HS-5 (cell line): ENCODE measurements around the gene WBP4.

Source experiments
- DNase-seq: peaks from one replicate; pipeline ENCODE4 v3.0.0-alpha.2; 2012; ENCODE audit warnings: low read depth

WBP4 gene

GRCh38 chr13:41049480-41050440 lies 11.5 kb upstream of the WBP4 start:
- DNase-seq = no peak

- no peak for DNase-seq
Observed at GRCh38 chr13:41052441-41052840, 8.9 kb upstream of the WBP4 start.

GRCh38 chr13:41053384-41053826 lies 7.9 kb upstream of the WBP4 start:
- DNase-seq = no peak

GRCh38 chr13:41054212-41054877 lies 7.0 kb upstream of the WBP4 start:
- DNase-seq = no peak

- DNase-seq = no peak
Observed at GRCh38 chr13:41054919-41055619, 6.2 kb upstream of the WBP4 start.

GRCh38 chr13:41056194-41056593 lies 5.1 kb upstream of the WBP4 start:
- DNase-seq = no peak

GRCh38 chr13:41056826-41057711 lies 4.2 kb upstream of the WBP4 start:
- DNase-seq = no peak

- no peak for DNase-seq
Observed at GRCh38 chr13:41058295-41059070, 2.8 kb upstream of the WBP4 start.

GRCh38 chr13:41059456-41060081 lies 1.7 kb upstream of the WBP4 start:
- DNase-seq = no peak

- no peak for DNase-seq
Observed at GRCh38 chr13:41060082-41060723, 1.1 kb upstream of the WBP4 start.

- no peak for DNase-seq
Observed at GRCh38 chr13:41060724-41061074, 610 bp upstream of the WBP4 start.

GRCh38 chr13:41061914-41062837 lies 867 bp downstream of the WBP4 start:
- no peak for DNase-seq

GRCh38 chr13:41064493-41064892 lies 3.2 kb downstream of the WBP4 start:
- DNase-seq = no peak

- no peak for DNase-seq
Observed at GRCh38 chr13:41065078-41065477, 3.8 kb downstream of the WBP4 start.

GRCh38 chr13:41074523-41074922 lies 13.2 kb downstream of the WBP4 start:
- DNase-seq = no peak

- no peak for DNase-seq
Observed at GRCh38 chr13:41075034-41075433, 13.7 kb downstream of the WBP4 start.

GRCh38 chr13:41075485-41075884 lies 14.2 kb downstream of the WBP4 start:
- DNase-seq = no peak

GRCh38 chr13:41077475-41077874 lies 16.2 kb downstream of the WBP4 start:
- DNase-seq = no peak

- no peak for DNase-seq
Observed at GRCh38 chr13:41079725-41080124, 18.4 kb downstream of the WBP4 start.
